ENCODE measurements around the gene NPAS3. TPM values are rescaled to one million over a fixed set of nuclear protein-coding genes. Genes with fewer than 3 reads are reported as not detected.

The NPAS3 gene
- total RNA-seq, 4 donors from 2014 or later, result 4.0 to 12.2 (median 5.6) TPM

GRCh38 chr14:33727606-33728005 lies 788.9 kb downstream of the NPAS3 start:
- 90 to 97% methylated on average over 6 of the region's 6 CpGs for whole genome bisulfite sequencing, 2 donors
- no peak for DNase-seq
- Histone ChIP-seq H3K4me3 (replicated peaks in 1 of 3) (no peak overlapping the region), H3K27ac (no peak overlapping the region), H3K4me1 (no peaks in the 10 kb centered on the region), H3K9me3 (no peaks in the 10 kb centered on the region), H3K27me3 (no peaks in the 10 kb centered on the region), H3K36me3 (no peaks in the 10 kb centered on the region)
- TF ChIP-seq, protein P1, sequence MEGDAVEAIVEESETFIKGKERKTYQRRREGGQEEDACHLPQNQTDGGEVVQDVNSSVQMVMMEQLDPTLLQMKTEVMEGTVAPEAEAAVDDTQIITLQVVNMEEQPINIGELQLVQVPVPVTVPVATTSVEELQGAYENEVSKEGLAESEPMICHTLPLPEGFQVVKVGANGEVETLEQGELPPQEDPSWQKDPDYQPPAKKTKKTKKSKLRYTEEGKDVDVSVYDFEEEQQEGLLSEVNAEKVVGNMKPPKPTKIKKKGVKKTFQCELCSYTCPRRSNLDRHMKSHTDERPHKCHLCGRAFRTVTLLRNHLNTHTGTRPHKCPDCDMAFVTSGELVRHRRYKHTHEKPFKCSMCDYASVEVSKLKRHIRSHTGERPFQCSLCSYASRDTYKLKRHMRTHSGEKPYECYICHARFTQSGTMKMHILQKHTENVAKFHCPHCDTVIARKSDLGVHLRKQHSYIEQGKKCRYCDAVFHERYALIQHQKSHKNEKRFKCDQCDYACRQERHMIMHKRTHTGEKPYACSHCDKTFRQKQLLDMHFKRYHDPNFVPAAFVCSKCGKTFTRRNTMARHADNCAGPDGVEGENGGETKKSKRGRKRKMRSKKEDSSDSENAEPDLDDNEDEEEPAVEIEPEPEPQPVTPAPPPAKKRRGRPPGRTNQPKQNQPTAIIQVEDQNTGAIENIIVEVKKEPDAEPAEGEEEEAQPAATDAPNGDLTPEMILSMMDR (IDR thresholded peaks at IDR 0.05), result no peak
- no peak for TF ChIP-seq POLR2A (IDR thresholded peaks at IDR 0.05)
- intact Hi-C loops (cut with DNase I), result no loop called here

DNA sequence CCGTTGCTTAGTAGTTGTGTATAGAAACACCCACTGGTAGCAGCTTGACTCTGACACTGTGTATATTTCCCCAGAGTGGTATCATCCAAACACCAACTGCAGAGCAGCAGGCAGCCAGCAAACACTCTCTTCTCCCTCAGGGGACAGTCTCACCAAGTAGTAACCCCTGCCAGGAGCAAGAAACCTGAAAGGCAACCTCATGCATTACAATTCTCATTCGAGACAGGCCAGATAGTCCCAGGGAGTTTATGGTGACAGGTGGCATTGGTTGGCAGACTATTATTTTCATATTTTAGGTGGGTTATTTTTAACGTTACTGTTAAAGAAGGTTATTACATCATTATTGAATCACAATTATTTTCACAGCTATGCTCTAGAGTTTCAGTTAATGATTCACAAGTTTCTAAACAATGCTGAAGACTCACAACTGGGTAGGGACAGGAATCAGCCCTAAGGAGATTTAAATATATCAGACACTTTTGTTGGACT lies 789.4 kb downstream of the NPAS3 start:
- TF ChIP-seq POLR2A (IDR thresholded peaks at IDR 0.05), result no peak
- TF ChIP-seq, protein P1 (IDR thresholded peaks at IDR 0.05), result no peak
- Histone ChIP-seq H3K4me3 (replicated peaks in 1 of 3) (no peak overlapping the region), H3K9me3 (no peaks in the 10 kb centered on the region), H3K4me1 (no peaks in the 10 kb centered on the region), H3K36me3 (no peaks in the 10 kb centered on the region), H3K27ac (no peak overlapping the region), H3K27me3 (no peaks in the 10 kb centered on the region)
- 79 to 80% methylated on average over 3 of the region's 3 CpGs for WGBS, 2 donors
- DNase-seq, result no peak
- intact Hi-C loops (cut with DNase I), result no loop called here

DNA sequence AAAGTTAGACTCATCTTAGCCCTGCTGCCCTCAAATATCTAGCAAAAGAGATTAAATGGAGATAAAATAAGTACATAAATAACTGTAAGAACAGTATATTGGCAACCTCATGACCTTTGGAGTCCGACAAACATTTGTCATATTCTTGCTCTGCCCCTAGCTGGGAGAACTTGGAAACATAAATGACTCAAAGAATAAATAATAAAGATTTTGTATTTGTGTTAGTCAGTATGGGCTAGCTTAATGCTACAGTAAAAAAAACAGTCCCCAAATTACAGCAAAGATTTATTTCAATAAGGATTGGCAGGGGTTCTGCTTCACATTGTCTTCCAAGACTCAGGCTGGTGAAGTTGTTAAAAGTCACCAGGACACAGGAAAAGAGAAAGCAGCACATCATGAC lies 791.5 kb downstream of the NPAS3 start:
- intact Hi-C loops (cut with DNase I), result no loop called here
- WGBS, 2 donors, result 93% methylated on average over 1 of the region's 1 CpG
- no peaks in the 10 kb centered on the region for H3K9me3 ChIP-seq
- no peak for DNase-seq
- H3K4me1 ChIP-seq, result no peaks in the 10 kb centered on the region
- no peak overlapping the region for H3K4me3 ChIP-seq (replicated peaks in 1 of 3)
- no peaks in the 10 kb centered on the region for H3K36me3 ChIP-seq
- no peaks in the 10 kb centered on the region for H3K27me3 ChIP-seq
- H3K27ac ChIP-seq, result no peak overlapping the region
- TF ChIP-seq, protein P1 (IDR thresholded peaks at IDR 0.05), result no peak
- TF ChIP-seq POLR2A (IDR thresholded peaks at IDR 0.05), result no peak

- Histone ChIP-seq H3K27ac (no peak overlapping the region), H3K36me3 (no peaks in the 10 kb centered on the region), H3K4me3 (replicated peaks in 1 of 3) (no peak overlapping the region), H3K9me3 (no peaks in the 10 kb centered on the region), H3K4me1 (no peaks in the 10 kb centered on the region), H3K27me3 (no peaks in the 10 kb centered on the region)
- 88 to 94% methylated on average over 7 of the region's 7 CpGs for WGBS, 2 donors
- DNase-seq, result no peak
- intact Hi-C loops (cut with DNase I), result no loop called here
- TF ChIP-seq, protein P1 (IDR thresholded peaks at IDR 0.05), result no peak
- no peak for TF ChIP-seq POLR2A (IDR thresholded peaks at IDR 0.05)
Observed at GRCh38 chr14:33732175-33732574, 793.5 kb downstream of the NPAS3 start.

DNA sequence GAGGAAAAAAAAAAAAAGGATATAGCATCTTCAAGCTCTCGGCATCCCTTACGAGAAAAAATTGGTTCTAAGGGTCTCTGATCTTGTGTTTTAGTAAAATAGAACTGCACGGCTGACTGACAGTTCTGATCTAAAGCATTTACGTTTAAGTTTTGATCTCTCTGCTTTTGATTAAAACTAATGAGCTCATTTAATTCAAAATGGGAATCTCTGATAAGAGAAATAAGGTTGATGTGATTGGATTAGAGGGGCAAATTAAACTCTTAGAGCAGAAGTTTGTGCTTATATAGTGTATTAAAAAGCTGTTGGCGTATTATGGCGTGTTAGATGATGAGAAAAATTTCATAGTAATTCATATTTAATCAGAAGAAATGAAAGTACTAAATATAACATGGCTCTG lies 794.6 kb downstream of the NPAS3 start:
- Histone ChIP-seq H3K27me3 (no peaks in the 10 kb centered on the region), H3K9me3 (no peaks in the 10 kb centered on the region), H3K36me3 (no peaks in the 10 kb centered on the region), H3K4me3 (replicated peaks in 1 of 3) (no peak overlapping the region), H3K27ac (no peak overlapping the region), H3K4me1 (no peaks in the 10 kb centered on the region)
- TF ChIP-seq, protein P1 (IDR thresholded peaks at IDR 0.05), result no peak
- TF ChIP-seq POLR2A (IDR thresholded peaks at IDR 0.05), result no peak
- 94 to 95% methylated on average over 6 of the region's 6 CpGs for WGBS, 2 donors
- intact Hi-C loops (cut with DNase I), result no loop called here
- no peak for DNase-seq
